Stimulated activated CD4-positive, alpha-beta T cell treated with anti-CD3 and anti-CD28 coated beads, Interleukin-12 subunit alpha, Interleukin-12 subunit beta, amount 100 ng/mL, for 24 hours (primary cell): ENCODE data around the gene FBXO41.

Source experiments
- DNase-seq, 2 experiments: peaks; one replicate each; pipeline ENCODE4 v3.0.0-alpha.2; 2020; ENCODE audit warnings: low read depth in 2 of 2

FBXO41 gene, protein sequence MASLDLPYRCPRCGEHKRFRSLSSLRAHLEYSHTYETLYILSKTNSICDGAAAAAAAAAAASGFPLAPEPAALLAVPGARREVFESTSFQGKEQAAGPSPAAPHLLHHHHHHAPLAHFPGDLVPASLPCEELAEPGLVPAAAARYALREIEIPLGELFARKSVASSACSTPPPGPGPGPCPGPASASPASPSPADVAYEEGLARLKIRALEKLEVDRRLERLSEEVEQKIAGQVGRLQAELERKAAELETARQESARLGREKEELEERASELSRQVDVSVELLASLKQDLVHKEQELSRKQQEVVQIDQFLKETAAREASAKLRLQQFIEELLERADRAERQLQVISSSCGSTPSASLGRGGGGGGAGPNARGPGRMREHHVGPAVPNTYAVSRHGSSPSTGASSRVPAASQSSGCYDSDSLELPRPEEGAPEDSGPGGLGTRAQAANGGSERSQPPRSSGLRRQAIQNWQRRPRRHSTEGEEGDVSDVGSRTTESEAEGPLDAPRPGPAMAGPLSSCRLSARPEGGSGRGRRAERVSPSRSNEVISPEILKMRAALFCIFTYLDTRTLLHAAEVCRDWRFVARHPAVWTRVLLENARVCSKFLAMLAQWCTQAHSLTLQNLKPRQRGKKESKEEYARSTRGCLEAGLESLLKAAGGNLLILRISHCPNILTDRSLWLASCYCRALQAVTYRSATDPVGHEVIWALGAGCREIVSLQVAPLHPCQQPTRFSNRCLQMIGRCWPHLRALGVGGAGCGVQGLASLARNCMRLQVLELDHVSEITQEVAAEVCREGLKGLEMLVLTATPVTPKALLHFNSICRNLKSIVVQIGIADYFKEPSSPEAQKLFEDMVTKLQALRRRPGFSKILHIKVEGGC

DNA sequence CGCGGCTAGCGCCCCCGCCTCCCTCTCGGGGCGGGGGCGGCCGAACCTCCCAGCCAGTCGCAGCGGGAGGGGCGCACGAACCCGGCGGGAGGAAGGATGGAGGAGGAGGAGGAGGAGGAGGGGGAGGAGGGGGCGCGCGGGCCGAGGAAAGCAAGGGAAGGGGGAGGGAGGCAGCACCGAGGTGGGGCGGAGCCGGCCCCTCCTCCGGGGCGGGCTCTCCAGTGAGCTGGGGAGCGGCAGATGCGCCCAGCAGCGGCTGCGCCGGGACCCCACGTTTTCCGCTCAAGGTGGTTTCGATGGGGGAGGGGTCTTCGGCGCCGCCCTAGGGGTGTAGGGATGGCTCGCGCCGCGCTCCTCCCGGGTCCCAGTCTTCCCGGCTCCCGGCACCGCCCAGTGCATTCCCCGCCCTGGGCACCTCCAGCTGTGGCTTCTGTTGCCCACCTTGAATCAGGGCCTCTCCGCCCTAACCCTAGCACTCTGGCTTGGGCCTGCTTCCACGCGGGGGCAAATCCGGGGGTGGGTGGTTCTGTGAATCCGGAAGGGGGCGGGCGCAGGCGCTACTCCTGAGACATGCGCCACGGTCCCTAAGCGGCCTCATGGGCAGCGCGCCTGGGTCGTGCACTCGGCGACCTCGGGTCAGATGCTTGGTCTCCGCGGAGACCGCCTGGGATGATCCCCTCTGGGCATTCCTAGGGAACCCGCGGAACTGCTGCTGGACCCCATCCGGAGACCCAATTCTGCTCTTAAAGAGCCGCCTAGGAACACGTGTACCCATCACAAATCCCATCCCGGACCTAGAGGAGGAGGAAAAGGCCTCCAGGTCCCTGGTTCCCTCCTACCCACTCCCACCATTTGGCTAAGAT, at the start of gene FBXO41:
TSS of gene FBXO41 (minus strand) at position 183 of the 863 bp plus-strand sequence. CDS start 14,848 bp downstream, outside the sequence.
- peak; percentile 50 to 75 for DNase-seq

DNA sequence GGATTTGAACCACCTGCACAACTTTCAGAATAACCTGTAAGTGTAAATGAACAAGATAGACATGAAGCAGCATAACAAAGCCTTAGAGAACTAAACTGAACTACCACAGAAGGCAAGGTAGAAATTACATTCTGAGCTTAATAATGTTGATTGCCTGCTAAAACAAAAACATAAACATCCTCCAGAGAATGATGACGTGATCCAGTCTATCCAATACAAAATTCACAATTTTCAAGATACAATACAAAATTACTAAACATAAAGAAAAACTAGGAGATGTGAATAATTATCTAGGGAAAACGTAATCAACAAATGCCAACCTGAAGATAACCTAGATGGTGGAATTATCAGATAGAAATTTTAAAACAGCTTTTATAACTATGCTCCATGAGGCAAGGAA, 49.8 kb upstream of the FBXO41 start:
- DNase-seq = no peak

DNA sequence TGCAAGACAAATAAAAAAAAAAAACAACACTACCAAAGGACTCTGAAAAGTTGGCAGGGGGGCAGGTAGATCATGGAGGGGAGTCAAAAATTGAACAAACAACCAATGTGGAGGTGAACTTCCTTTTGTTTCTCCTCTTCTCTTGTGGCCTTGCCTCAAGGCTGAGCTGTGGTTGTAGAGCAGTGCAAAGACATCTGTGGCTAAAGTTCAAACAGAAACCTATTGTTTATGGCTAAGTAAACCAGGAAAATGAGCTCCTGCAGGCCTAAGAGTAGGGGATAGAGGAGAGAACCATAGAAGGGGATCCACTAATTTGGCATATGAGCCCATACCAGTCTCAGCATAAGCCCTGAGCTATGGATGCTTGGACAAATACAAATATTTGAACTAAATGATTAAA, 49.3 kb upstream of the FBXO41 start:
- no peak for DNase-seq

DNA sequence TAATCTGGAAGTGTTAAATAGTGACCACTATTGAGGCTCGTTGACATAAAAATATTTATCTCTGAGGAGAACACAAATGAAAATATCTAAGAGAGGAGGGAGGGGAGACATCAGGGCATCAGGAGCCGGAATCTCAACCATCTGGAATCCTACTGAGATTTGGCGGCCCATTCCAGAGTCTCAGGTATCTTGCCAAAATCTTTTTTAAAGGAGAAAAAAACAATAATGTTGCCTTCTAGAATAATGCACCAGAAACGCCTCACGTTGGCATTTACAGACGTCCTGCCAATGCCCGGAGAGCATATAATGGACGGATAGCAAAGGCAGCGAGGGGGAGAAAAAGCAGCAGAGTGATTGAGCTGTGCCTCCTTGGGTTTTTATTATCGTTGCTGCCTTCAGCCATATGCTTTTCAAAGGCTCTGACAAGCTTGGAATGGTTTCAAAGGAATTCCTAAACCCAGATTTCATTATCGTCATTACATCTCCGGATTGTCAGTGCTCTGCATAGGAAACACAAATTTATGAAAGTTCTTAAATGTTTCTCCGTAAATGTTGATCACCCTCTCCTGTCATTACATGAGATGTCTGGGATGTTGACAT, 39.9 kb upstream of the FBXO41 start:
- DNase-seq = no peak

DNA sequence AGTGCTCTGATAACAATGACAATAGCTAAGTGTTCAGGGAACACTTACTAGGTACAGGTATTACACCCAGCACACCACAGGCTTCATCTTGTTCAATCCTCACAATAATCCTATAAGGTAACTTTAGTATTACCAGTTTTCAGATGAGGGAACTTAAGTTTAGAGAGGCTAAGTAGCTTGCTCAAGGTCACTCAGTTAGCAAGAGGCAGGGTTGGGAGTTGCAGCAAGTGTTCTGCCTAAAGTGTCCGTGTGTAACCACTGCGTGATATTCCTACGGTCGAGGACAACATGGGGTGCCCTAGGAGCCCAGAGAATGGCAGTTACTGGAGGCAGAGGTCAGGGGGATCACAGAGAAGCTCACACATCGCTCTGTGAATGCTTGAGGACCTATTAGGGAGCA, 39.3 kb upstream of the FBXO41 start:
- no peak for DNase-seq

DNA sequence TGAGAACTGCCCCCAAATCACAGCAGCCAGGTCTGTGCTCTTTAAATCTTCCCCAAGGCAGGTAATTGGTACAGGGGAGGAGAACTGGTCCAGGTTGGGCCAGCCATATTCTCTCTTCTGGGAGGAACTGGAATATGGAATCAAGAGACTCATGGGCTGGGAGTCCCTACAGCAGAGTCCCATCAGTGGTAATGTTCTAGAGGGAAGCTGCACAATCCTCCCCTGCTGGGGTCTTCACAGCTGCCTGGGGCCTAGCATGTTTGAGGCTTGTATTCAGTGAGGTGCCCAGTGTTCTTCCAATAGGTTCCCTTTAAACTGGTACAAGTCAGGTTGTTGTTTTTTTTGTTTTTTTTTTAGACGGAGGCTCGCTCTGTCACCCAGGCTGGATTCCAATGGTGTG, 30.2 kb upstream of the FBXO41 start:
- no peak for DNase-seq

DNA sequence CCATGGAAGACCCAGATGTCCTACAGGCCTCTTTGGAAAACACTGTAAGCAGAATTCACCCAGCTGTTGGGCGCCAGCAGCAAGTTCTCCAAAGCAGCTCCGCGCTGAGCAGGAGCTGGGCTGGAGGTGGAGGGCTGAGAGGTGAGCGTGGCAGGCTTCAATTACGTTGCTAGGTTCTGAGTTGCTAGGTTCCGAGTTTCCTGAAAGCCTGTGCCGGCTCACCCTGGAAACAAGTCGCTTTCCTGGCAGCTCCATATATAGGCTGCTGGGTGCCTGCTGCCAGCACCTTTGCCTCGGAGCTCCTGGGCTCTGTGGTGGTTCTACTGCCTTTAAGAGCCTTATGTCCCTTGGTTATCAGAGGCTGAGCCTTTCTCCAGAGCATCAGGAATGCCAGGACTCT, 23.4 kb upstream of the FBXO41 start:
- DNase-seq = no peak

DNA sequence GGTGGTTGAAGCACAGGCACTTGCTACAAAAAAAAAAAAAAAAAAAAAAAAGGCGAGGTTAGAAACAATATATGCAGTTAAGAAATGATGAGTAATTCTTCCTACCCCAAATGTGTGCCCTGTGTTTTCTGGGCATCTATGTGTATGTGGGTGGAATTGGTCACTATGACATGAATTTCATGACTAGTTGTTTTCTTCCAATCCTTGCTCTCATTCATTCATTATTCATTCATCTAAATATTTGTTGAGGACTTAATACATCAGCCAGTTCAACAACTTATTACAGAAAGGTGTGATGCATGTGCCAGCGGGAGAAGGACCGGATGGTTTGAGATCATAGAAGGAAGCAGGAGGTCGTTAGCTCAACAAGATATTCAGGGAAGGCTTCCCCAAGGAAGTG, 17.4 kb upstream of the FBXO41 start:
- DNase-seq = no peak

DNA sequence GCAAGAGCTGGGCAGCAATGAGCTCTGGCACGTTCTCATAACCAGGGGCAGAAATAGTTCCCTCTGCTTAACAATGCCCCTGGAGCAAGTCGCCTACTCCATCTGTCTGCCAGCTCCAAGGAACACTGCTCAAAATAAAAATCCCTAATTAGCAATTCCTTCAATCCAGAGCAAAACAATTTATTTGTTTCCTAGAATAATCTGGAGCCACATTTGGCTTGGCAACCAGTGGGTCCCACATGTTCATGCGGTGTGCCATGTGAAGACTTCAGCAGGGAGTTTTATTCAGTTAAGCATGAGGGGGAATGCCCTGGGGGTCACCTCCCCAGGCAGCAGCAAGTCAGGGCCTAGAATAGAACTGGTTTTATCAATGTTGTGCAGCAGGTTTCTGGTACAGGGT, 16.6 kb upstream of the FBXO41 start:
- no peak for DNase-seq

DNA sequence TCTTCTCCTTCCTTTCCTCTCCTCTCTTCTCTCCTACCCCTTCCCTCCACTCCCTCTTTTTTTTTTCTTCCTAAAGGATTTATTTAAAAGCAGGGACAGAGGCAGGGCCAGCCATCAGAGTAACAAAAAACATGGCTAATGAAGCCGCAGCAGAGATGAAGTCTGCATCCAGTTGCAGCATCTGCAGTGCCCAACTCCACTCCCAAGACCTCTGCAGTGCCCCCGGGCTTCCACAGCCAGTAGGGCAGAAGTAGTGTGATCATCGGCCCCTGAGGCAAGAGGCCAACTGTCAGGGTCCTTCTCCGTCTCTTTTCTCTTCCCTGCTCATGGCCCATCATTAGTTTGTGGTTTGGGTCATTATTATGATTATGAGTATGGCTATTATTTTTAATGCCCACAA, 13.3 kb upstream of the FBXO41 start:
- DNase-seq = no peak

DNA sequence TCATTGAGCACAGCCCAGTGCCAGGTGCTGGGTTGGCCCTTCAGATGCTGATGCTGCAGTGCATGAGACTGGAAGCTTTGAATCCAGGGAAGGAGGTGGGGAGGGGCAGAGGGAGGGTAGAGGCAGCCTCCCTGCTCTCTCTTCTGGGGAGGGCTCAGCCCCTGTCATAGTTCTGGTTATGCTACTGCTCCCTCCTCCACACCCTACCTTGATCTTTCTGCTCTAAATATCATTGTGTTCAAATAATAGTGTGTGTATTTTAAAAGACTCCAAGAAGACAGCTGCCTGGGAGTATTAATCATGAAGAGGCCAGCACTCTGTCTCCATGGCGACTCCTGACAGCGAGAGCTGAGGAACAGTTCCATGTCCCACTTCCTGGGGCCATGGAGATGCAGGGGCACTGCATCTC, 12.9 kb upstream of the FBXO41 start:
- DNase-seq = no peak

DNA sequence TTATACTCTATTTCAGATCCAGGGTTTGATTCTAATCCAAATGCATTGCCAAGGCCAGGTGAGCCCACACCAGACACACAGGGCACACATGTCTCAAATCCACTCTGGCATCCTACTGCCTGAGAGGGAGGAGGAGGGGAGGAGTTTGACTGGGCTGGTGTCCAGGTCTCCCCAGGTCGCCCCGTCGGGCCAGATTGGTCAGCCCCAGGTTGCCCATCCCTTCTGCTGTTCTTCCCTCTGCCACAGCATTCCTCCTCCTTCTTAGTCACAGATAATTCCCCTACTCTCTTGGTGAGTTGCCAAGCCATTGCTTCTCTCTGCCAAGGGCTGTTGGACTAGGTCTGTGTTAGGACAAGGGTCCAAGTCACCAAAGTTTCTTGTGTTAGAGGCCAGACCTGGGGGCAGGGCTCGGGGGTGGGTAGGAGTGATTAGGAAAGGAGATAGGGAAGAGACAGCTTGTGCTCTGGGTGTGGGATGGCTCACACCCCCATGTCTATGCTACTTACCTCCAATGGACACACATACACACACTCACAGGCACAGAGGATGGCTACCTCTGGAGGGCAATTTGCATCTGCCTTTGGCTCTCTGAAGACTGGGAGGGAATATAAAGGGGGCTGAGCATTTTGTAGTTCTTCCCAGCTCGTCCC, 11.6 kb upstream of the FBXO41 start:
- DNase-seq = no peak

DNA sequence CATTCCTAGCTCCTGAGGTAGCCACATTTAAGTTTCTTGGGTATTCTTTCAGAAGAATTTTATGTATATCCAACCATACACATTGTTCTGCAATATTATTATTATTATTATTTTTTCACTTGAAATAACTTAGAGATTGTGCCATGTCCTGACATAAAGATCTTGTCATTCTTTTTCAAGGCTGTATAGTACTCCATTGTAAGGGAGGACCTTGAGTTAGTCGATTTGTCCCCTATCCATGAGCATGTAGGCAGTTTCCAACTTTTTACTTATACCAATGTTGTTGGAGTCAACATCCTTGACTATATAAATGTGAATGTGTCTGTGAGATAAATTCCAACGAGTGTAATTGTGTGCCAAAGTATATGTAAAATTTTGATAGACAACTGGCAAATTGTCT, 10.0 kb upstream of the FBXO41 start:
- no peak for DNase-seq

DNA sequence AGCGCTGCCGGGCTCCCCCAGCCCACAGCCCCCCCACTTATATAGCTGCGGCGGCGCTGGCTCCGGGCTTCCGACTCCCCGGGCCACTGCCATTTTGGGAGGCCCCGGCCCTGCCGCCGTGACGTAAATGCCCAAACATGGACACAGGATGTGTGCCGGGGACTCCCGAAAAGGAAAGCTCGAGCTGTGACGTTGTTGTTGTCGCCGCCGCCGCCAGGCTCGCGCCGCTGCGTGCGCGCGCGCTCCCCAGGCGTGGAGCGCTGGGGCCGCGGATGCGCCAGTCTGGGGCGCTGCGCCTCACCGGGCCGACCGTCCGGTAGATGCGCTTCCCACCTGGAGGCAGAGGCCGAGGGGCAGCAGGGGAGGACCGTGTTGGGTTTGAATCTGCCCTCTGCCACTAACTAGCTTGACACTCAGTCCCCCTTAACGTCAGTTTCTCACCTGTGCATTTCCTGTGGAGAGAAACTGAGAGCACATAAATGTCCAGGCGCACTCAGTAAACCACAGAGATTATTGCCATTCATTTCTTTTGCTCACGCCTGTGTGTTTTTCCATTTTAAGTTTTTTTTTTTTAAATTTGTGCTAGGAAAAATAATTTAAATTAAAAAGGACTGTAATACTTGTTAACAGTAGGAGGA, 9.4 kb upstream of the FBXO41 start, which contains the start of gene EGR4:
TSS of gene EGR4 (minus strand) at position 15 of the 638 bp plus-strand sequence. CDS start 231 bp downstream, outside the sequence.
- peak; percentile 80 to 87 for DNase-seq

DNA sequence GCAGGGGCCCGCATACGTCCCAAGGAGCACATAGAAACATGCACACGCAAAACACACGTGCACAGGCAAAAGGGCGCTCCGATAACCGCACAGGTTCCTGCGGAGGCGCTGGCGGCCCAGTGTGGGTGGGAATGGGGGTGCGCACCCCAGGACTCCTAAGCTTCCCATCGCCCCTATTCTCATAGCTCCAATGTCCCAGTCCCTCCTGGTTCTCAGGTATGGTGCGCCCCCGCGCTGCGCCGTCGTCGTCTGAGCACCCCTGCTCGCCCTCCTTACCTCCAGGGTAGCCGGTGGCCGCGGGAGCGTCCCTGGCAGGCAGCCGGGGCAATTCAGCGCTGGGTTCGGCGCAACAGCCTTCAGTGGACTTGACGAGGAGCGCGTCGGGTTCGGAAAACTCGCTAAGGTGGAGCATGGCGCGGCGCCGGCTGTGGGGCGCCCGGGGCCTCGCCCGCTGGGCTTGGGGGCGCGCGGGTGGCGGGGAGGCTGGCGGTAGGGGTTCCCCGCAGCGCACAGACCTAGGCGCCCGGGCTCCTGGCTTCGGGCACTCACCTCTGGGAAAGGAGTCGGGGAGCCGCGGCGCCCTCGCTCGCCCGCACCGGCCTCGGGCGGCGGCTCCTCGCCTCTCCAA, 8.7 kb upstream of the FBXO41 start:
- no peak for DNase-seq

DNA sequence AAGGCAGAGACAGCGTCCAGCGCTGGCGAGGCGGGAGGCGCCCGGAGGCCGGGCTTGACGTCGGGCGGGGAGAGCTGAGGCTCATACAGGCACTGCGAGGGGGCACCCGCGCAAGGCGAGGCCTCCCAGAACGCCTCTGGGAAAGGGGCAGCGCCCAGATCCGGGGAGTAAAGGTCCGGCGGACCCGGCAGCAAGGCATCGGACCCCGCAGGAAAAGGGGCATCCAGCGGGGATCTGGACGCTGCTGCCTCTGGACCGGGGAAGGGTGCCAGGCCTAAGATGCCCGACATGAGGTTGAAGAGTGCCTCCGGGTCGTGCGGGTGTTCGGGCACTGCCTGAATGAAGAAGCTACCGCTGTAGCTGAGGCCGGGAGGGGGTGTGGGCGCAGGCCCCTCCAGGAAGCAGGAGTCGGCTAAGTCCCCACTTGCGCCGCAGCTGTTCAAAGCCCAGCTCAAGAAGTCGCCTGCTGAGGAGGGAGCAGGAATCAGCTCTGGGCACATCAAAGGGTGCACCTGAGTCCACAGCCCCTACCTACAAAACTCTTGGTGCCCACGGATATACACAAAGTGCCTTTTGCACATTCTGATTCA, 8.1 kb upstream of the FBXO41 start:
- no peak for DNase-seq

DNA sequence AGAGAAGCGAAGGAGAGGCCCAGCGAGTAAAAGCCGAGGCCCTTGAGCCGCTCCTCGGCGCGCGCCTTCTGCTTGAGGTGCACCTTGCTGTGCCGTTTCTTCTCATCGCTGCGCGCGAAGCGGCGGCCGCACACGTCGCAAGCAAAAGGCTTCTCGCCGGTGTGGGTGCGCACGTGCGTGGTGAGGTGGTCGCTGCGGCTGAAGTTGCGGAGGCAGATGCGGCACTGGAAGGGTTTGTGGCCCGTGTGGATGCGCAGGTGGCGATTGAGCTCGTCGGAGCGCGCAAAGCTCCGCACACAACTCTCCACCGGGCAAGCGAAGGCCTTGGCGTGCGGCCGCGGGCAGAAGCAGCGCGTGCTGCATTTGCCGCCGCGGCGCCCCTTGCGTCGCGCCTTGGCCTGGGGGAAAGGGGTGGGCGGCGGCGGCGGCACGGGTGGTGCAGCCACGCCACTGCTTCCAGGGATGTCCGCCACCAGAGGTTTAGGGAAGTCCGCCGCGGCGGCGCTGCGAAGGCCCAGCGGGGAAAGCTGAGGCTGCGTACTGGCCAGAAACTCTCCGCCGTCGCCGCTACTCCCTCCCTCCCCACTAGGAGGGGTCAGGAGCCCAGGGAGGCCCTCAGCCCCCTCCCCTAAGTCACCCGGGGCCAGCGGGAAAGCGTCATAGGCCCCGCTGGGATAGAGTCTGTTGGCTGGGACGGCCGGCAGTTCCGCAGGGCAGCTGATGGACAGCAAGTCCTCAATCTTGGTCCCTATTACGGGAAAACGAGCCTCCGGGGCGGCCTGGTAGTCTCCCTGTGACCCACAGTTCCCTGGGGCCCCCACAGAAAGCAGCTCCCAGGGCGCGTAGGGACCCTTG, 7.4 kb upstream of the FBXO41 start:
- no peak for DNase-seq

DNA sequence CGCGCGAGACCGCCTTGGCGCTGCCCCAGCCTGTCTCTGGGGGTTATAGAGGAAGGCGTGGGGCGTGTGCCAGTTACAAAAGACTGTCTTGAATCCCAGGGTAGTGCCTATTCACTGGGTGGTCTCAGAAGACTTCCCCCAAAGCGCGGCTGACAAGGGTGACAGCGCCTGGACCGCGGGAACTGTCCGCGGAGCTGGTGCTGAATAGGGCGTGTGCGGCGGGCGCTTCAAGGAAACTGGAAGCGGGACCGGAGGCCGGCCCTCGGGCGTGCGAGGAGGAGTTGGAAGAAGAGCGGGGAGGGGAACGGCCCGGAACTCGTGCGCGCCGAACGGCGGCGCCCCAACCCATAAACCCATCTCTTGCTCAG, 6.8 kb upstream of the FBXO41 start:
- peak in 1 of 2 experiments; percentile 48 for DNase-seq
